ENCODE measurements around the gene RMRP.

RMRP gene

DNA sequence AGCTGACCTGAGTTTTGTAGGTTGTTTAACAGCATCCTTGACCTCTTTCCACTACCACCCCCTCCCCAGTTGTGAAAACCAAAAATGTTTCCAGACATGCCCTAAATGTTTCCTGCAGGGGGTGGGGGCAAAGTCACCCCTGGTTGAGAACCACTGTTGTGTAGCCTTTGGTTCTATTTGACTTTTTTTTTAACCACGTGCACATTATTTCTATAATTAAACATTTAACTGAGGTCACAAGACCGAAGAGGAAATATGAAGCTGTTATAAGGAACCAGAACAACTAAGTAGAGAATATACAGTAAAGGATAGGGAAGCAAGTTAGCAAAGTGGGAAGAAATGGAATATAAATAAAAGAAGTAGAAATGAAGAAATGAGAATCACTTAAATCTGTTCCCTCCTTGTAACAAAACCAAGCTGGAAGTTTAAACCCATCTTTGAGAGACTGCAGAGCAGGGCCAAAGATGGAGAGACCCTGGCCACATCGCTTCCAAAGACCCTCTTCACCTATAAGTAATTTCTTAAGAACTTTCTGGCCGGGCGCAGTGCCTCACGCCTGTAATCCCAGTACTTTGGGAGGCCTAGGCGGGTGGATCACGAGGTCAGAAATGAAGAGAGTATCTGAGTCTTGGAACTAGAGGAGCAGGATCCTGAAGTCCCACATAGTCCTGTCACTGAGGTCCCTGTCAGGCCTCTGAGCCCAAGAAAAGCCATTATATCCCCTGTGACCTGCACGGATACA is 21.5 kb downstream of the RMRP start (continued):
- TF ChIP-seq, protein P1, sequence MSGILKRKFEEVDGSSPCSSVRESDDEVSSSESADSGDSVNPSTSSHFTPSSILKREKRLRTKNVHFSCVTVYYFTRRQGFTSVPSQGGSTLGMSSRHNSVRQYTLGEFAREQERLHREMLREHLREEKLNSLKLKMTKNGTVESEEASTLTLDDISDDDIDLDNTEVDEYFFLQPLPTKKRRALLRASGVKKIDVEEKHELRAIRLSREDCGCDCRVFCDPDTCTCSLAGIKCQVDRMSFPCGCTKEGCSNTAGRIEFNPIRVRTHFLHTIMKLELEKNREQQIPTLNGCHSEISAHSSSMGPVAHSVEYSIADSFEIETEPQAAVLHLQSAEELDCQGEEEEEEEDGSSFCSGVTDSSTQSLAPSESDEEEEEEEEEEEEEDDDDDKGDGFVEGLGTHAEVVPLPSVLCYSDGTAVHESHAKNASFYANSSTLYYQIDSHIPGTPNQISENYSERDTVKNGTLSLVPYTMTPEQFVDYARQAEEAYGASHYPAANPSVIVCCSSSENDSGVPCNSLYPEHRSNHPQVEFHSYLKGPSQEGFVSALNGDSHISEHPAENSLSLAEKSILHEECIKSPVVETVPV (CRISPR knock-in tag; IDR thresholded peaks at IDR 0.05): no peak

DNA sequence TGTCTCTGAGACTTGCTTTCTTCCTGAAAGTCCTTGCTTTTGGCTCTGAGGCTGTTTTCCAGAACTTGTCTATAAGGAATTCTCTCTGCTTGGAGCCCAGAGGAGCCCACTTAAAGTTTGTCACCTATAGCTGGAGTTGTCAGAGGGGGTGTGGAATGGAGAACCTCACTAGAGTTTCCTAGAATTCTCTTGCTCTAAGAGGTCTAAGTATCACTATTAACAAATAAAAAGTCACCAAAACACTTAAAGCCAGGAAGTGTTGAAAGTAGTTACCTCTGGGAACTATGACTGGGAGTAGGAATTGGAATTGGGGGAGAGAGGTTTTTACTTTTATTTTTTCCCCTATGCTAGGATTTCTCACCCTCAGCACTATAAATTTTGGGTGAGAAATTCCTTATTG is 22.1 kb downstream of the RMRP start:
- no peak for ATAC-seq
- TF ChIP-seq ISL1 (CRISPR knock-in tag; IDR thresholded peaks at IDR 0.05): no peak
- TF ChIP-seq ESRRG (CRISPR knock-in tag; IDR thresholded peaks at IDR 0.05): no peak
- TF ChIP-seq ZFP30 (CRISPR knock-in tag; IDR thresholded peaks at IDR 0.05): no peak
- no peak for TF ChIP-seq ARNTL (CRISPR knock-in tag; IDR thresholded peaks at IDR 0.05; ENCODE audit: borderline replicate concordance, low read depth)
- TF ChIP-seq, protein P1 (CRISPR knock-in tag; IDR thresholded peaks at IDR 0.05): no peak

DNA sequence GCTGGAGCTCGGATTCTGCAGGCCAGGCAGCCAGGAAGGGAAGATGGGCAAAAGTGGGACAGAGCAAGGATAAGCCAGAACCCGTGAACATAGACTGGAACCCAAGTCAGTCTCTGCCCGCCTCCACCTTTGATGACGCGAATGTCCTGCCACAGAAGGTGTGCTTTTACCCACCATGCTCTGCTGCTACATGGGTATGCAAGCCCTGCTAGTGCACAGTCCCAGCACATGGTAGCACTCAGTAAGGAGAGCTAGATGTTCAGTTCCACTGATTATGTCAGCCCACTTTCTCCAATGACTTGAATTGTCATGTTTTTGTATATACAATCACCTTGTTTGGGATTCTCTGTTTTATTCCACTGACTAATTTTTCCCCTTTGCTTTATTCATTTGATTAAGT is 28.2 kb downstream of the RMRP start:
- ATAC-seq: no peak
- TF ChIP-seq RARB (CRISPR knock-in tag; IDR thresholded peaks at IDR 0.05): no peak
- TF ChIP-seq, protein P2, sequence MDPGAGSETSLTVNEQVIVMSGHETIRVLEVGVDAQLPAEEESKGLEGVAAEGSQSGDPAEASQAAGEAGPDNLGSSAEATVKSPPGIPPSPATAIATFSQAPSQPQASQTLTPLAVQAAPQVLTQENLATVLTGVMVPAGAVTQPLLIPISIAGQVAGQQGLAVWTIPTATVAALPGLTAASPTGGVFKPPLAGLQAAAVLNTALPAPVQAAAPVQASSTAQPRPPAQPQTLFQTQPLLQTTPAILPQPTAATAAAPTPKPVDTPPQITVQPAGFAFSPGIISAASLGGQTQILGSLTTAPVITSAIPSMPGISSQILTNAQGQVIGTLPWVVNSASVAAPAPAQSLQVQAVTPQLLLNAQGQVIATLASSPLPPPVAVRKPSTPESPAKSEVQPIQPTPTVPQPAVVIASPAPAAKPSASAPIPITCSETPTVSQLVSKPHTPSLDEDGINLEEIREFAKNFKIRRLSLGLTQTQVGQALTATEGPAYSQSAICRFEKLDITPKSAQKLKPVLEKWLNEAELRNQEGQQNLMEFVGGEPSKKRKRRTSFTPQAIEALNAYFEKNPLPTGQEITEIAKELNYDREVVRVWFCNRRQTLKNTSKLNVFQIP (CRISPR knock-in tag; IDR thresholded peaks at IDR 0.05; ENCODE audit: borderline replicate concordance, low read depth): no peak
- no peak for TF ChIP-seq GLIS3 (CRISPR knock-in tag; IDR thresholded peaks at IDR 0.05)
- TF ChIP-seq, protein P3, sequence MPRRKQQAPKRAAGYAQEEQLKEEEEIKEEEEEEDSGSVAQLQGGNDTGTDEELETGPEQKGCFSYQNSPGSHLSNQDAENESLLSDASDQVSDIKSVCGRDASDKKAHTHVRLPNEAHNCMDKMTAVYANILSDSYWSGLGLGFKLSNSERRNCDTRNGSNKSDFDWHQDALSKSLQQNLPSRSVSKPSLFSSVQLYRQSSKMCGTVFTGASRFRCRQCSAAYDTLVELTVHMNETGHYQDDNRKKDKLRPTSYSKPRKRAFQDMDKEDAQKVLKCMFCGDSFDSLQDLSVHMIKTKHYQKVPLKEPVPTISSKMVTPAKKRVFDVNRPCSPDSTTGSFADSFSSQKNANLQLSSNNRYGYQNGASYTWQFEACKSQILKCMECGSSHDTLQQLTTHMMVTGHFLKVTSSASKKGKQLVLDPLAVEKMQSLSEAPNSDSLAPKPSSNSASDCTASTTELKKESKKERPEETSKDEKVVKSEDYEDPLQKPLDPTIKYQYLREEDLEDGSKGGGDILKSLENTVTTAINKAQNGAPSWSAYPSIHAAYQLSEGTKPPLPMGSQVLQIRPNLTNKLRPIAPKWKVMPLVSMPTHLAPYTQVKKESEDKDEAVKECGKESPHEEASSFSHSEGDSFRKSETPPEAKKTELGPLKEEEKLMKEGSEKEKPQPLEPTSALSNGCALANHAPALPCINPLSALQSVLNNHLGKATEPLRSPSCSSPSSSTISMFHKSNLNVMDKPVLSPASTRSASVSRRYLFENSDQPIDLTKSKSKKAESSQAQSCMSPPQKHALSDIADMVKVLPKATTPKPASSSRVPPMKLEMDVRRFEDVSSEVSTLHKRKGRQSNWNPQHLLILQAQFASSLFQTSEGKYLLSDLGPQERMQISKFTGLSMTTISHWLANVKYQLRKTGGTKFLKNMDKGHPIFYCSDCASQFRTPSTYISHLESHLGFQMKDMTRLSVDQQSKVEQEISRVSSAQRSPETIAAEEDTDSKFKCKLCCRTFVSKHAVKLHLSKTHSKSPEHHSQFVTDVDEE (CRISPR knock-in tag; IDR thresholded peaks at IDR 0.05): no peak
- no peak for TF ChIP-seq ARNTL (CRISPR knock-in tag; IDR thresholded peaks at IDR 0.05; ENCODE audit: borderline replicate concordance, low read depth)
- TF ChIP-seq TOX (CRISPR knock-in tag; IDR thresholded peaks at IDR 0.05; ENCODE audit: borderline replicate concordance): no peak
- TF ChIP-seq, protein P4, sequence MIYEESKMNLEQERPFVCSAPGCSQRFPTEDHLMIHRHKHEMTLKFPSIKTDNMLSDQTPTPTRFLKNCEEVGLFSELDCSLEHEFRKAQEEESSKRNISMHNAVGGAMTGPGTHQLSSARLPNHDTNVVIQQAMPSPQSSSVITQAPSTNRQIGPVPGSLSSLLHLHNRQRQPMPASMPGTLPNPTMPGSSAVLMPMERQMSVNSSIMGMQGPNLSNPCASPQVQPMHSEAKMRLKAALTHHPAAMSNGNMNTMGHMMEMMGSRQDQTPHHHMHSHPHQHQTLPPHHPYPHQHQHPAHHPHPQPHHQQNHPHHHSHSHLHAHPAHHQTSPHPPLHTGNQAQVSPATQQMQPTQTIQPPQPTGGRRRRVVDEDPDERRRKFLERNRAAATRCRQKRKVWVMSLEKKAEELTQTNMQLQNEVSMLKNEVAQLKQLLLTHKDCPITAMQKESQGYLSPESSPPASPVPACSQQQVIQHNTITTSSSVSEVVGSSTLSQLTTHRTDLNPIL (CRISPR knock-in tag; IDR thresholded peaks at IDR 0.05; ENCODE audit: low read depth): no peak
- no peak for TF ChIP-seq PPARA (CRISPR knock-in tag; IDR thresholded peaks at IDR 0.05; ENCODE audit: borderline replicate concordance)
- TF ChIP-seq OSR1 (CRISPR knock-in tag; IDR thresholded peaks at IDR 0.05): no peak
- TF ChIP-seq, protein P5, sequence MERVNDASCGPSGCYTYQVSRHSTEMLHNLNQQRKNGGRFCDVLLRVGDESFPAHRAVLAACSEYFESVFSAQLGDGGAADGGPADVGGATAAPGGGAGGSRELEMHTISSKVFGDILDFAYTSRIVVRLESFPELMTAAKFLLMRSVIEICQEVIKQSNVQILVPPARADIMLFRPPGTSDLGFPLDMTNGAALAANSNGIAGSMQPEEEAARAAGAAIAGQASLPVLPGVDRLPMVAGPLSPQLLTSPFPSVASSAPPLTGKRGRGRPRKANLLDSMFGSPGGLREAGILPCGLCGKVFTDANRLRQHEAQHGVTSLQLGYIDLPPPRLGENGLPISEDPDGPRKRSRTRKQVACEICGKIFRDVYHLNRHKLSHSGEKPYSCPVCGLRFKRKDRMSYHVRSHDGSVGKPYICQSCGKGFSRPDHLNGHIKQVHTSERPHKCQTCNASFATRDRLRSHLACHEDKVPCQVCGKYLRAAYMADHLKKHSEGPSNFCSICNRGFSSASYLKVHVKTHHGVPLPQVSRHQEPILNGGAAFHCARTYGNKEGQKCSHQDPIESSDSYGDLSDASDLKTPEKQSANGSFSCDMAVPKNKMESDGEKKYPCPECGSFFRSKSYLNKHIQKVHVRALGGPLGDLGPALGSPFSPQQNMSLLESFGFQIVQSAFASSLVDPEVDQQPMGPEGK (CRISPR knock-in tag; IDR thresholded peaks at IDR 0.05; ENCODE audit: borderline replicate concordance): no peak
- TF ChIP-seq SNAI2 (CRISPR knock-in tag; IDR thresholded peaks at IDR 0.05): no peak

DNA sequence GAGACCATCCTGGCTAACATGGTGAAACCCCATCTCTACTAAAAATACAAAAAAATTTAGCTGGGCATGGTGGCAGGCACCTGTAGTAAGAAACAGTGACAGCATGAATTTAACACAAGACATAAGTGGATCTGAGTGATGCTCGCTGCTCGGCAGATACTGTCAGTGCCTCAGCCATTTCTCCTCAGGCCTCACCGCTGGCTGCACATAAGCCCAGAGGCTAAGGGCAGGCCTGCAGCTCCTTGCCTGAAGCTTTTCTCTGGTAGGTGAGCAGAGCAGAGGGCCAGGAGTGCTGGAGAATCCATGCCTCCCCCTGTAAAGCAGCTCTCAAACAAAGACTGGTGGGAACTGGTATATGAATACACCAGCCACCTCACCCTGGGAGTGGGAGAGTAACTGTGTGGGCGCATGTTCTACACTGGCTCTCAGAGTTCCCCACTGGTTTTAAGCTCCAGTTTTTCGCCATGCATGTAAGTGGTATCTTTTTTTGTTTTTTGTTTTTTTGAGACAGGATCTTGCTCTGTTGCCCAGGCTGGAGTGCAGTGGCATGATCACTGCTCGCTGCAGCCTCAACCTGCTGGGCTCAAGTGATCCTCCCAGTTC is 29.3 kb downstream of the RMRP start:
- TF ChIP-seq RARB (CRISPR knock-in tag; IDR thresholded peaks at IDR 0.05) (no peak), SNAI2 (CRISPR knock-in tag; IDR thresholded peaks at IDR 0.05) (no peak), BACH2 (CRISPR knock-in tag; IDR thresholded peaks at IDR 0.05; ENCODE audit: borderline replicate concordance) (no peak), GLIS3 (CRISPR knock-in tag; IDR thresholded peaks at IDR 0.05) (no peak), ESRRG (CRISPR knock-in tag; IDR thresholded peaks at IDR 0.05) (no peak), ARNTL (CRISPR knock-in tag; IDR thresholded peaks at IDR 0.05; ENCODE audit: borderline replicate concordance, low read depth) (no peak), ZNF8 (CRISPR knock-in tag; IDR thresholded peaks at IDR 0.05) (no peak), OSR1 (CRISPR knock-in tag; IDR thresholded peaks at IDR 0.05) (no peak), CSDC2 (CRISPR knock-in tag; IDR thresholded peaks at IDR 0.05) (no peak)
- TF ChIP-seq, protein P5 (CRISPR knock-in tag; IDR thresholded peaks at IDR 0.05; ENCODE audit: borderline replicate concordance): no peak
- TF ChIP-seq, protein P1 (CRISPR knock-in tag; IDR thresholded peaks at IDR 0.05): no peak
- no peak for ATAC-seq
